Ureter (tissue), 1 donor: ENCODE data around the gene PMFBP1. TPM values are rescaled to one million over a fixed set of nuclear protein-coding genes. Genes with fewer than 3 reads are reported as not detected.

Source experiments
- DNase-seq: peaks from one replicate; pipeline ENCODE4 v3.0.0-alpha.2; 2020; ENCODE audit warnings: low spot score
- total RNA-seq: library from RNA; stranded (reverse); gene quantifications from one replicate; pipeline ENCODE4 v1.2.4, GENCODE V29; 2023
- donor health status: DM: yes; HTN: yes; CAD: no.

Gene PMFBP1
- 1.6 TPM for total RNA-seq

GRCh38 chr16:72172105-72173034, at the start of gene PMFBP1:
Gene PMFBP1, minus strand, starts transcription at chr16:72172155. Its CDS starts 947 bp downstream, at chr16:72171208.
- no peak for DNase-seq

GRCh38 chr16:72221630-72222024, 49.7 kb upstream of the PMFBP1 start:
- no peak for DNase-seq

- no peak for DNase-seq
Observed at GRCh38 chr16:72220875-72221629, 49.1 kb upstream of the PMFBP1 start.

GRCh38 chr16:72219282-72219681, 47.3 kb upstream of the PMFBP1 start:
- DNase-seq = no peak

GRCh38 chr16:72216767-72217166, 44.8 kb upstream of the PMFBP1 start:
- no peak for DNase-seq

GRCh38 chr16:72214821-72215220, 42.9 kb upstream of the PMFBP1 start:
- no peak for DNase-seq

GRCh38 chr16:72211110-72211509, 39.2 kb upstream of the PMFBP1 start:
- no peak for DNase-seq

GRCh38 chr16:72210555-72210954, 38.6 kb upstream of the PMFBP1 start:
- no peak for DNase-seq

- no peak for DNase-seq
Observed at GRCh38 chr16:72210072-72210471, 38.1 kb upstream of the PMFBP1 start.

- DNase-seq = no peak
Observed at GRCh38 chr16:72206299-72206698, 34.3 kb upstream of the PMFBP1 start.

GRCh38 chr16:72203401-72203800, 31.4 kb upstream of the PMFBP1 start:
- no peak for DNase-seq

GRCh38 chr16:72202014-72202413, 30.1 kb upstream of the PMFBP1 start:
- no peak for DNase-seq

- DNase-seq = no peak
Observed at GRCh38 chr16:72201387-72201786, 29.4 kb upstream of the PMFBP1 start.

GRCh38 chr16:72199761-72200337, 27.9 kb upstream of the PMFBP1 start:
- no peak for DNase-seq

- no peak for DNase-seq
Observed at GRCh38 chr16:72198771-72199201, 26.8 kb upstream of the PMFBP1 start.

GRCh38 chr16:72198021-72198711, 26.2 kb upstream of the PMFBP1 start:
- DNase-seq = no peak

- DNase-seq = no peak
Observed at GRCh38 chr16:72197545-72197944, 25.6 kb upstream of the PMFBP1 start.

- no peak for DNase-seq
Observed at GRCh38 chr16:72195609-72196008, 23.7 kb upstream of the PMFBP1 start.

- no peak for DNase-seq
Observed at GRCh38 chr16:72191551-72191950, 19.6 kb upstream of the PMFBP1 start.

- no peak for DNase-seq
Observed at GRCh38 chr16:72189865-72190371, 18.0 kb upstream of the PMFBP1 start.

GRCh38 chr16:72188541-72188940, 16.6 kb upstream of the PMFBP1 start:
- DNase-seq = no peak

GRCh38 chr16:72187551-72187950, 15.6 kb upstream of the PMFBP1 start:
- no peak for DNase-seq
